Measurements from ENCODE around the gene ZNF615.
"Not testable (repeated sequence)": the region's sequence is repeated elsewhere in the genome, so short reads cannot be mapped to it uniquely, and the experiment has no call there.

ZNF615 gene

DNA sequence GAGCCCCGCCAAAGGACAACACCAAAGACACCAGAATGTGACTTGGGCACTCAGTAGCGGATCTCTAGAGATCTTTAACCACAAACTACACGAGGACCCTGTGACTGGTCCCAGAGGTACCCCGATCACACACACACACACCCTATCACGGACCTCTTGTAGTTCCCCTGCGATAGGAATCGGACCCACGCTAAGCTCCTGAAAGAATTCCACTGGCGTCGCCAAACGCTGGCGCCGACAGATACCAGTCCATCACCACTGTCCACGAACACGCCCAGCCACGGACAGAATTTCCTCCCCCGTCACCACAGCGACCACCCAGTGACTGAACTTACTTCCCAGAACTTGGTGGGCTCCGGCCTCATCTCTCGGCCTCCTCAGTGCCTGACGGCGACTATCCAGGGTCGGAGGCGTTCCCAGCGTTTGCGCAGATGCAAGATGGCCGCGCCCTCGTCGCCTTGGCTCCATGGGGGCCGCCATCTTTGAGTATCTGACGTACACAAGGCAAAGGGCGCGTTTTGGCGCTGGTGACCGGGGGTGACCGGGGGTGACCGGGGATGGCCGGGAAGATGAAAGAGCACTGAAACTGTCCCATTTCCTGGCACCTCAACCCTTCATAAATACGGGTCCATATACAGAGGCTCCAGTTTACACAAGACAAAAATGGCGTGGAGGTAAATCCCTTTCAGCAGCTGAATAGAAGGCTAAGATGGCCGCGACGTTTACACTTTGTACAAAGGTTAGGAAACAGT lies at the start of gene ZNF615:
Gene ZNF615, minus strand, starts transcription at position 406 of the 752 bp plus-strand sequence. CDS start 4,500 bp downstream, outside the sequence.
- peak; percentile 82 for DNase-seq (ENCODE audit: low spot score)

GRCh38 chr19:52056480-52056879 lies 48.5 kb upstream of the ZNF615 start:
- DNase-seq (ENCODE audit: low spot score) = not testable (repeated sequence)

DNA sequence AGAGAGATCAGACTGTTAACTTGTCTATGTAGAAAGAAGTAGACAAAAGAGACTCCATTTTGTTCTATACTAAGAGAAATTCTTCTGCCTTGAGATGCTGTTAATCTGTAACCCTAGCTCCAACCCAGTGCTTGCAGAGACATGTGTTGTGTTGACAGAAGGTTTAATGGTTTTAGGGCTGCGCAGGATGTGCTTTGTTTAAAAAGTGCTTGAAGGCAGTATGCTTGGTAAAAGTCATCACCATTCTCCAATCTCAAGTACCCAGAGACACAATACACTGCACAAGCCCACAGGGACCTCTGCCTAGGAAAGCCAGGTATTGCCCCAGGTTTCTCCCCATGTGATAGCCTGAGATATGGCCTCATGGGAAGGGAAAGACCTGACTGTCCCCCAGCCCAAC lies 43.7 kb upstream of the ZNF615 start:
- DNase-seq (ENCODE audit: low spot score) = not testable (repeated sequence)

GRCh38 chr19:52048555-52049501 lies 40.8 kb upstream of the ZNF615 start, which contains the start of gene ZNF432:
ZNF432 (minus strand) TSS chr19:52048838; CDS start chr19:52046868, 1,970 bp downstream.
- DNase-seq (ENCODE audit: low spot score) = peak; percentile 82

GRCh38 chr19:52039169-52039568 lies 31.2 kb upstream of the ZNF615 start:
- no peak for DNase-seq (ENCODE audit: low spot score)

GRCh38 chr19:52034051-52034728 lies 26.2 kb upstream of the ZNF615 start:
- DNase-seq (ENCODE audit: low spot score) = no peak

GRCh38 chr19:52028780-52029123 lies 20.7 kb upstream of the ZNF615 start:
- no peak for DNase-seq (ENCODE audit: low spot score)

GRCh38 chr19:52028027-52028779 lies 20.2 kb upstream of the ZNF615 start, which contains the start of gene ZNF614:
ZNF614 (minus strand) TSS chr19:52028379; CDS start chr19:52025745, 2,634 bp downstream.
- DNase-seq (ENCODE audit: low spot score) = peak; percentile 72

DNA sequence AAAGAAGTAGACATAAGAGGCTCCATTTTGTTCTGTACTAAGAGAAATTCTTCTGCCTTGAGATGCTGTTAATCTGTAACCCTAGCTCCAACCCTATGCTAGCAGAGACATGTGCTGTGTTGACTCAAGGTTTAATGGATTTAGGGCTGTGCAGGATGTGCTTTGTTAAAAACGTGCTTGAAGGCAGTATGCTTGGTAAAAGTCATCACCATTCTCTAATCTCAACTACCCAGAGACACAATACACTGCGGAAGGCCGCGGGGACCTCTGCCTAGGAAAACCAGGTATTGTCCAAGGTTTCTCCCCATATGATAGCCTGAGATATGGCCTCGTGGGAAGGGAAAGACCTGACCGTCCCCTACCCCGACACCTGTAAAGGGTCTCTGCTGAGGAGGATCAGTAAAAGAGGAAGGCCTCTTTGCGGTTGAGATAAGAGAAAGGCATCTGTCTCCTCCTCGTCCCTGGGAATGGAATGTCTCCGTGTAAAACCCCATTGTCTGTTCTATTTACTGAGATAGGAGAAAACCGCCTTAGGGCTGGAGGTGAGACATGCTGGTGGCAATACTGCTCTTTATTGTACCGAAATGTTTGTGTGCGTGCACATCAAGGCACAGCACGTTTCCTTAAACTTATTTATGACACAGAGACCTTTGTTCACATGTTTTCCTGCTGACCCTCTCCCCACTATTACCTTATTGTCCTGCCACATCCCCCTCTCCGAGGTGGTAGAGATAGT lies 18.4 kb upstream of the ZNF615 start:
- DNase-seq (ENCODE audit: low spot score) = not testable (repeated sequence)

- DNase-seq (ENCODE audit: low spot score) = not testable (repeated sequence)
Measured at GRCh38 chr19:52024478-52024877, 16.5 kb upstream of the ZNF615 start.

- DNase-seq (ENCODE audit: low spot score) = no peak
Measured at GRCh38 chr19:52022193-52022592, 14.2 kb upstream of the ZNF615 start.

DNA sequence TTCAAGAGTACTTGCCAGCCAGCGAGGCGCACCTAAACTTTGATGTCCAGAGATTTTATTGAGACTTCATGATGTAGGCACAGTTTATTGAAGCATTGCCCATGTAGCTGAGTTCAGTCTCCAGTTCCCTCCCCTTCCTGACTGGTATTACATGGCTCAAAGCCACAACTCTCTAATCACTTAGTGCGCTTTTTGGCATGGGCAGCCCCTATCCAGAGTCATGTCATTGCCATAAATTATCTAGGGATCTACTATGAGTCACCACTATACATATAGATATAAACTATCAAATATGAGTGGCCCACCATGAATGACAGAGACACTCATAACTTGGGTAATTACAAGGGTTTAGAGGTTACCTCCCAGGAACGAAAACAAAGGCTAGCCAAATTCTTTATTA lies 12.5 kb upstream of the ZNF615 start:
- DNase-seq (ENCODE audit: low spot score) = no peak

GRCh38 chr19:52010674-52011073 lies 2.7 kb upstream of the ZNF615 start:
- DNase-seq (ENCODE audit: low spot score) = no peak

DNA sequence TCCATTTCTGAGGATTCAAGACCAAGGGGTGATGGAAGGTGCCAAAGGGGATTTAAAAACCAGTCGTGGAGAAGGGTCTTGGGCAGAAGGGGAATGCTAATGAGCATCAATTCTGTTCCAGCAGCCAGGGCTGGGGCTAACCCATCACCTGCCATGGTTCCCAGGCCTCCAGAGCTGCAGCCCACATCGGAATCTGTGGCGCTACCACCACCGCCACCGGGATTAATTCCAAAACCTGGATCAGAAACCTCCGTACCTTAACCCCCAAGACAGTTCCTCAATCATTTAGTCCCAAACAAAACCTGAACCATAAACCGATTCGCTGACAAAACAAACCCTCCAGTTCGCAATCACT lies 583 bp downstream of the ZNF615 start:
- DNase-seq (ENCODE audit: low spot score) = no peak

DNA sequence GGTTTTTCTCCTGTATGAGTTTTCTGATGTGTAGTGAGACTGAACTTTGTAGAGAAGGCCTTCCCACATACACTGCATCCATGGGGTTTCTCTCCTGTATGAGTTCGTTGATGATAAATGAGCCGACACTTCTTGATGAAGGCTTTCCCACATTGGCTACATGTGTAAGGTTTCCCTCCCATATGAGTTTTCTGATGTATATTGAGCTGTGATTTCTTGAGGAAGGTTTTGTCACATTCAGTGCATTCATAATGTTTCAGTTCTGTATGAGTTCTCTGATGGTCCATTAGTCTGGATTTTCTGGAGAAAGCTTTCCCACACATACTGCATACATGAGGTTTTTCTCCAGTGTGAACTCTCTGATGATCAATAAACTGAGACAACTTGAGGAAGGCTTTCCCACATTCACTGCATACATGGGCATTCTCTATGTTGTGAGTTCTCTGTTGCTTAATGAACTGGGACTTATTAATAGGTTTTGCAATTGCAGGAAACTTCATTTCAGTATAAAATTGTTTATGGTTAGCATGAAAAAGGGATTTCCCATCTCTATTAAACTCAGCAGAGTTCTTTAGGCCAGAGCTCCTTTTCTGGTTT lies 13.9 kb downstream of the ZNF615 start:
- no peak for DNase-seq (ENCODE audit: low spot score)

DNA sequence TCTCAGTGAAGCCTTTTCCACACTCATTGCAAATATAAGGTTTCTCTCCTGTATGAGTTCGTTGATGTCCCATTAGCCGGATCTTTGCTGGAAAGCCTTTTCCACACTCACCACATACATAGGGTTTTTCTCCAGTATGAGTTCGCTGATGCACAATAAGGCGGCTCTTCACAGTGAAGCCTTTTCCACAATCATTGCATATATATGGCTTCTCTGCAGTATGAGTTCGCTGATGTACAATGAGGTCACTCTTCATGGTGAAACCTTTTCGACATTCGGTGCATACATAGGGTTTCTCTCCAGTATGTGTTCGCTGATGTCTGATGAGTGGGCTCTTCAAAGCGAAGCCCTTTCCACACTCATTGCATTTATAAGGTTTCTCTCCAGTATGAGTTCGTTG lies 14.6 kb downstream of the ZNF615 start:
- no peak for DNase-seq (ENCODE audit: low spot score)

DNA sequence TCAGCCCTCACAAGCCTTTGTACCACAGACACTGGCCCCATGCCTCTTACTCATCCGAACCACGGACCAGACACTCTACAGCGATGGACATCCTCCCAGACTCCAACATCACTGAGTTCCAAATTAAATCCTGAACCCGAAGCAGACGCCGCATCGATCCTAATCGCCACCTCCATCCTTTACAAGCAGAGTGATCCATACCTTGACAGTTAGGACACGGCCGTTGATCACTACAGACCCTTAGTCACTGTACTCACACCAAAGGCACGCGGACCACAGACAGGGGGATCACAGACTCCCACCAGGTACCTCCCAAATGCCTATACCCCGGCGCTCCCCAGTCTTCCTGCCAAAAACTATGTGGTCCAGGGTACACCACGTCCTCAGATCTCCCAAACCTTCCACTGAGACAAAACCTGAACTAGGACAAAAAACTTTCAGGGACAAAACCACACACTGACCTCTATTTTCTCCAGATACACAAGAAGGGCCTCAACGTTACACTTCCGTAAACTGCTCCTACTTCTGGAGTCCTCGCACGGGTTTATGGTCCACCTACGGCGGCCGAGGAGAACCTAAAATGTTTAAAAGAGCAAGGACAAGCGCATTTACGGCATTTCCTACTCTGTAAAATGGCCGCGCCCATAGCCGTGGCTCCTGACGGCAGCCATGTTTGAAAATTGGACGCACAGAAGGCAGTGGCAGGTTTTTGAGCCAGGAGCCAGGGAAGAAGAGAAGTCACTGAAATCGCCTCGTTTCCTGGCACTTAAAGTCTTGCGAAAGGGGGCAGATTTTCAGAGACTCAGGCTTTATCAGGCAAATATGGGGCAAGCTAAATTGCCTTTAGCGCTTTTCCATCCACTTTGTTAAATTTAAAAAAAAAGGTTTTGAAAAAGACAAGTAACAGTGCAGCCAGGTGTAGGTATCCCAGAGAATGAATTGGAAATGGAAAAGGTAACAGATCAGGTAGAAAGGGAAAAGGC lies 21.4 kb downstream of the ZNF615 start, which contains the start of gene ZNF350:
Gene ZNF350, minus strand, starts transcription at position 532 of the 983 bp plus-strand sequence. CDS start 12,480 bp downstream, outside the sequence.
- peak; percentile 83 for DNase-seq (ENCODE audit: low spot score)

- no peak for DNase-seq (ENCODE audit: low spot score)
Measured at GRCh38 chr19:51983361-51983760, 24.6 kb downstream of the ZNF615 start.

GRCh38 chr19:51980926-51981325 lies 27.1 kb downstream of the ZNF615 start:
- not testable (repeated sequence) for DNase-seq (ENCODE audit: low spot score)

Data from COLO829 (cell line).